NK-92 treated with Interleukin-12 subunit alpha and Interleukin-12 subunit beta, amount 100 ng/mL, for 24 hours (cell line): Measurements from ENCODE around the gene FAM234A.
"Not testable (repeated sequence)": the region's sequence is repeated elsewhere in the genome, so short reads cannot be mapped to it uniquely, and the experiment has no call there.

ENCODE experiments used
- DNase-seq: peaks from one replicate; lab custom pipeline; 2025; lab: John Stamatoyannopoulos, UW

Gene FAM234A

DNA sequence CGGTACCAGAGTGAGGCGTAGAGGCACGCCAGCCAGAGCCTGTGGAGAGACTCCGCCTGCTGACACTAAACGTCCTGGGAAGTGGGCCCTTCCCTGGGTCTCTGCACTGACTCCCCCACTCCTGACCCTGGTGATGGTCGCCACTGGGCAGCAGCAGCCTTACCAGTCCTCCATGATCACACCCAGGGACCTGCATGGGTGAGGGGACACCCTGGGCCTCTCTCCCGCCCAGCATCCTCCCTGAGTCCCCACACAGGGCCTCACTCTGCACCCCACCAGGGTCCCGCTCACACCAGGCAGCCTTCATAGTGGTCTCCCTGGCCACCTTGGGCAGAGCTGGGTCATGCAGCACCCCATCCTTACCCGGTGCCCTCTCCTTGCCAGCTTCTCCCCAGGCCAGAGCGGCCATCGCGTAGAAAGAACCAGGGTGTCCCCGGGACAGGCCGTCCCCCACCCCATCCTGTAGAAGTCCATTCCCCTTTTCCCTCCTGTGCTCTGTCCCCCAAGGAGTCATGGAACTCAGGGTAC is 30.4 kb downstream of the FAM234A start:
- no peak for DNase-seq

DNA sequence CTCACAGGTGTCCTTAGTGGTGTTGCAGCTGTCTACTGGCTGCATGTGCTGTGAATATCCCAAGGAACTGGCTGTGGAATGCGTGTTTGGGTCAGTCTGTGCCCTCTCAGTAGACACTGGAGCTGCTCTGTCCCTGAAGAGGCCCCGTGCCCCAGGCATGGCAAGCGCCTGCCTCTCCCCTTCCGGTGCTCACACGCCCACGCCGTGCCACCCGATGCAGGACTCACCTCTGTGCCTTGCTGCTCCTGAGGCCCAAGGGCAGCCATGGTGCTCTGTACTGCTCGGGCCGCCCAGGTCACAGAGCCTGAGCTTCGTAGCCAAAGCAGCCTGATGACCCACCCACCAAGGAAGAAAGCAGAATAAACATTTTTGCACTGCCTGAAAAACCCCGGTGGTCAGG is 31.1 kb downstream of the FAM234A start:
- no peak for DNase-seq

DNA sequence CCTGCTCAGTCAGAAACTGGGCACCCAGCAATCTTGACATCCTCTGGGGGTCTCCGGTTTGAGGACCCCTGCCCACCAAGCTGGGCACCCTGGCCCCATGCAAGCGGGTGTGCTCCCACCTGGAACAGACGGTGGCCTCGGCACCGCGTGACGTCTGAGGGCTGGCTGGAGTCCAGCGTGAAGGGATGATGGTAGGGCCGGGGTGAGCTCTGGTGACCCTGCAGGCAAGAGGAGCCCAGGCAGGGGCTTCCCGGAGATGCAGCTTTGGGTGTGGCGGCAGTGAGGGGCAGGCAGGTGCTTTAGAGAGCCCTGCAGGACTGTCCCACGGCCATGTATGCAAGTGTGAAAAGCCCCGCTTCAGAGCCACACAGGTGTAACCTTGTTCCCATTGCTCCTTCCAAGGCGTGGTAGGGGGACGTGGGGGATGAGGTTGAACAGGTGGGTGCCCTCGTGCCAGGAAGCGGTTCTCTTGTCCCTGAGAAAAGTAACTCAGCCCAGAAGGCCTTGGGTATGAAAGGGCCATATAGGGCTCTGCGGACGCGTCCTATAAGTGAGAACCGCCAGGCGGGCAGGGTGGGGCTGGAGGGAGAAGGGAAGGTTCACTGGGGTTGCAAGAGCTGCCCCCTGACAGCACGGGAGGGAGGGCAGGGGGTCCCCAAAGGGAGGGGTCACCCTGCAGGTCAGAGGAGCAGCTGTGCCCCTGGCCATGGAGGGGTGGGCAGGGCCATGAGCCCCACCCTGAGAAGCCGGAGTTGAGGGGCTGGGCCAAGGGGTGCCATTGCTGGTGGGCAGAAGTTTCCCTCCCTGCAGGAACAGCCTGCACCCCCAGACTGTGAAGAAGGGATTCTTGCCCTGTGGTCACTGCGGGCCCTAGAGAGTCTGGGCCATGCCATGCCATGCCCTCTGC is 31.9 kb downstream of the FAM234A start:
- DNase-seq, result no peak

DNA sequence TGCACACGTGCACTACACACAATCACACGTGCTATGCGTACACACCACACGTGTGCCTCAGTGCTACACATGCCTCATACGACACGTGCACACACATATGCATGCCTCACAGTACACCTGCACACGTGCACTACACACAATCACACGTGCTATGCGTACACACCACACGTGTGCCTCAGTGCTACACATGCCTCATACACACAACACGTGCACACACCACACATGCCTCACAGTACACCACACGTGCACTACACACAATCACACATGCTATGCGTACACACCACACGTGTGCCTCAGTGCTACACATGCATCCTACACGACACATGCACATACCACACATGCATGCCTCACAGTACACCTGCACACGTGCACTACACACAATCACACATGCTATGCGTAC is 32.9 kb downstream of the FAM234A start:
- not testable (repeated sequence) for DNase-seq

DNA sequence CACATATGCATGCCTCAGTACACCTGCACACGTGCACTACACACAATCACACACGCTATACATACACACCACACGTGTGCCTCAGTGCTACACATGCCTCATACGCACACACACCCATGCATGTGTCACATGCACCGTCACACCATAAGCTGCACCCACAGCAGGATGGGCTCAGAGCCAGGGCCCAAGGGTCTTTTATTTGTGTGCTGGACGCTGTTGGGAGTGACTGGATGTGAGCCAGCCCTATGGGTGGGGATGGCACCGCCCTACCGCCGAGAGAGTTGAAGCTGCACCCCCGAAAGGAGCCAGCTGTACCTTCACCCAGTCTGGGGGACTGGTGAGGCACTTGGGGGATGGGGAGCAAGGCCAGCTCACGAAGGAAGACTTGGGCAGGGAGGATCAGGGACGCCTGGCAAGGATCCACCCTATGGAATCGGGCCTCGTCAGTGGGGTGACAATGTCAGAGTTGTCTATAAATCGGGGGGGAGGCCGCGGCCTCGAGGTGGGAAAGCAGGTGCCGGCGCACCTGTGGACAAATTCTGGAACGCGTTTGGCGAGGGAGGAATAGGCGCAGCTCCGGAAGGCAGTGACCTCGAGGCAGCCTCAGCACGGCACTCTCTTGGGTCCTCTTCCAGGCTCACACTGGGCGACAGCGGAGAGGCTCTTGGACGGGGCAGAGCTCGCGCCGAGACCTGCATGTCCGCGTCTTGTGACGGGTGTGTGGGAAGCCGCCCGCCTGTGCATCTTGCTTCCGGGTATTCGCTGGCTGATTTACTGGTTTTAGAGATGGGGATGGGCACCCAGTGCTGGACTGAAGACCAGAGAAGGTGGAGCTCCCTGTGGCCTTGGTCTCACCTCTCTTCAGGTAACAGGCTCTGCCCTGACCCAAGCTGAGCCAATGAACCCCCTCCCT is 33.8 kb downstream of the FAM234A start:
- no peak for DNase-seq

DNA sequence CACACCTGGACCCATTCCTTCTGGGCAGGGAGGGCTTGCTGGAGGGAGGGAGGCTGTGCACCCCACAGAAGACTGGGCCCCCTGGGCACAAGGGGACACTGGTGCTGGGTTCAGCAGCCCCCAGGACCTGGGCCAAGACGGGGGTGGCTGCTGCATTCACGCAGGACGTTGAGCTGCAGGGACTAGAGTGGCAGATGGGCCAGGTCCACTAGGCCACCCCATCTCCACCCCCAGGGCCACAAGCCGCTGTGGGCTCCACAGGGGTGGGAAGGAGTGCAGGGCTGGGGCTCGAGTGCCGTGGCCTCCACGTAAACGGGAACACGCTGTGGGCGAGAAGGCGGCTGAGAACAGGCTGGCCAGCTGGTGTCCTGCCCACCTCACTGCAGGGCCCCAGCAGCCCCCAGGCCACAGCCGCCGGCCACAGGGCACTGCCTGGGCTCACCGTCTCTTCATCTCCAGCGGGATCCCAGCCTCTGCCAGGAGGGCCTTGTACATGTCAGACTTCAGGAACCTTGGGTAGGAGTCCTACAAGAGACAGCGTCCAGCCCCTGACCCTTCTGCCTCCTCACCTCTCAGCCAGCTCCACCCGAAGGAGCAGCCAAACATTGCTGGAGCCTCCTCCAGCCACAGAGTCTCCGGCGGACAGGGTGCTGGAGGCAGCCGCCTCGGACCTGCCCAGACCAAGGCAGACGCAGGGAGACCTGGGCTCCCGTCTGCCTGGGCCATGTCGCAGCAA is 34.6 kb downstream of the FAM234A start:
- no peak for DNase-seq

DNA sequence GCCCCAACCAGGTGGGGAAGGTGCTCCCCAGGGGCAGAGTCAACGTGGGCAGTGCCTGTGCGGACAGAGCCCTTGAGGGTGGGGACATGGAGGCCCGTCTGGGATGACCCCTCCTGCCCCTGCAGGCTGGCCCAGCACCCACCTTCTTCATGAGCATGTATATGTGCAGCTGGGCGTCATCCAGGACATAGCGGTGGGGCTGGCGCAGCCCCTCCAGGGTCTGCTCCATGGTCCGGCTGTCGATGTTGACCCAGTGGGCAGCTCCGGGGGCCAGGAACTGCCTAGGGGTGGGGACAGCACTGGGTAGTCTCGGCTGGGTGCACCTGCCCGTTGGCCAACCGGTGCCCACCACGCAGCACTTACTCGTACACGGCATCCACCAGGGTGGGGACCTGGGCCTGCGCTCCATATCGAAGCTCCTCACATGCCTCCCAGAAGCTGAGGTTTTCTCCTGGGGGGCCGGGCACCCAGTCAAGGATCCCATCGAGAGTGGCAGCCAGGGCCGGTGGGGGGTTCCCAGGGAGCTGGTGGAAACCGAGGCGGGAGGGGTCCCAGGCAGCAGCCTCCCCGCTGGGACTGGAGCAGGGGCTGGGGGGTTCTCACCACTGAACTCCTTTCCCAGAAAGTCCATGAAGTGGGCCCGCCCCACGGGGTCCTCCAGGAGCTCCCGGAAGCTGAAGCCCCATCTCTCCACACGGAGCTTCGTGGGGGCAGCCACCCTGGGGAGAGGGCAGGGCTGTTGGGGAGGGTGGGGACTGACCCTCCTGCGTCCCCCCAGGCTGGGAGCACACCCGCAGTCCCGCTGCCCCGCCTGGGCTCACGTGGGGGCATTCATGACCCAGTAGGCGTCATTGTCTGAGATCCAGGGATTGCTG is 36.0 kb downstream of the FAM234A start:
- no peak for DNase-seq

- DNase-seq, result no peak
Measured at GRCh38 chr16:272633-273546, 38.3 kb downstream of the FAM234A start.

DNA sequence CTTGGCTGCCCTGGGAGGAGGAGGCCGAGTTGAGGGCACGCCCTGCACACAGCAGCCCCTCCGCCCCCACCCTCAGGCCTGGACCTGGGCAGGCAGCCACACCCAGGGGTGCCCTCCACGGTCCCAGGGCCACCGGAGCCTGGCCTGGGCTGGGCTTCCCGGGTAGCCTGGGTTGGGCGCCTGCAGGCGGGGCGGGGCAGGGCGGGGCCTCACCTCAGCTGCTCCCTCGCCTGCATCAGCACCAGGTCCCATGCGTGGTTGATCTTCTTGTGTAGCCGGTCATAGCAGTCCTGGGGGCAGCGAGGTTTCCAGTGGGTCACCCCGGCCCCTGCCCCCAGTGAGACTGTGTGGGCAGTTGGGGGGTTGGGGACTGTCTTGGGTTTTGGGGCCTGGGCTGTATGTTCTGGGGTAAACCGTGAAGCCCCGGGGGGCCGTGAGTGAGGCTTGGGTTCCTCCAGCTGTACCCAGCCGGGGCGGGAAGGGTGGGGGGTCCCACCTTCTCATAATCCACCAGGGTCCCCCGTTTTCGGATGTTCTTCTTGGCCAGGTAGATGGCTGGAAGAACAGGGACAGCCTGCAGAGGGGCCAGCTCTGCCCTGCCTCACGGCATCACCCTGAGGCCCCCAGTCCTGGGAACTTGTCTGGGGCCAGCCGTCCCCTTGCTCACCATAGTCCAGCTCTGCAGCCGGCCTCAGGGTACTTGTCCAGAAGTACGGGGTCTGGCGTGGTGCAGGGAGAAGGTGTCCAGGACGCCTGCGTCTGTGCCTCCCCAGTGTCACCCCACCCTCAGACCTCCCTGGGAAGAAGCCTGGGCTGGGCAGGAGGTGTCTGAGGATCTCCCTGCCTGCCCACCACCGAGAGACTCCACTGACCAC is 39.2 kb downstream of the FAM234A start:
- no peak for DNase-seq

DNA sequence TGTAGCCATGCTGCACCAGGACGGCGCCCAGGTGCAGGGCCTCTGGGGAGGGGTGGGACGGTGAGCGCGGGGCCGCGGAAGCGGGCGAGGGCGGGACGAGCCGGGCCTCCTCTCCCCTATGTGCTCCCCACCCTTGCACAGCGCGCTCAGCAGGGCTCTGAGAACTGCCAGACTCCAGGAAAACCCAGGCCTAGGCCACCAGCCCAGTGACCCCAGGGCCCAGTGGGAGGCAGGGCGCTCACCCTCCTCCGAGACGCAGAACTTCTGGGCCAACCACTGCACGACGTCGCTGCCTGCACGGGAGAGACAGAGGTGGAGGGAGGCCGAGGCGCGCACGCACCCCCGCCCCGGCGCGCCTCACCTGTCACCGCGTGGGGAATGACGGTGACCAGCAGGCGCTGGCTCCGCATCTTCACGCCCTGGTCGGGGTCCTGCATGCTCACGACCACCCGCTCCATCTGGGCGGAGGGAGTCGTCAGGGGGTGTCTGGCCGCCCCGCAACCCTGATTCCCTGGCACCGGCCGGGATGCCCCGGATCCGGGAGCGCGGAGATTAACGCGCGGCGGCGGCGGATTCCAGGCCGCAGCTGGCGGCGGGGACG is 40.5 kb downstream of the FAM234A start:
- DNase-seq, result no peak

GRCh38 chr16:275786-276232 is 41.2 kb downstream of the FAM234A start, which contains the start of gene RGS11:
RGS11 (minus strand) TSS chr16:275944; CDS start chr16:275911, 33 bp downstream.
- DNase-seq, result no peak

GRCh38 chr16:276426-277077 is 41.9 kb downstream of the FAM234A start:
- DNase-seq, result no peak

GRCh38 chr16:278863-279366 is 44.3 kb downstream of the FAM234A start:
- no peak for DNase-seq

GRCh38 chr16:279531-279930 is 44.9 kb downstream of the FAM234A start:
- no peak for DNase-seq

- no peak for DNase-seq
Measured at GRCh38 chr16:280005-280460, 45.4 kb downstream of the FAM234A start.

DNA sequence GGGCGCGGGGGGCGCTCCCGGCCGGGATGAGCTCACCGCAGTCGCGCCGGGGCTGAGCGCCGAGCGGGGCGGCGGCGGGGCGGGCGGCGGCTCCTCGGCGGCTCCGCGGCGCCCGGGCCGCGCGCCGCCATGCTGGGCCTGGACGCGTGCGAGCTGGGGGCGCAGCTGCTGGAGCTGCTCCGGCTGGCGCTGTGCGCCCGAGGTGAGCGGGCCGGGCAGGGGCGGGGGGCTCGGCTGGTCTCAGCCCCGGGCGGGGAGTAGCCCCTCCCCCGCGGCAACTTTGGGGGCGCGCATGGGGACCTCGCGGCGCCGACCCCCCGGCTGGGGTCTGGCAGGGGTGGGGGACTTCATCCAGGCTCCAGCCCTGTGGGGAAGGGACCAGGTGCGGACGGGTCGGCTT is 45.9 kb downstream of the FAM234A start, which contains the start of gene ARHGDIG:
ARHGDIG (plus strand) TSS at position 40 of the 400 bp plus-strand sequence; CDS start at position 130, 90 bp downstream.
- no peak for DNase-seq

DNA sequence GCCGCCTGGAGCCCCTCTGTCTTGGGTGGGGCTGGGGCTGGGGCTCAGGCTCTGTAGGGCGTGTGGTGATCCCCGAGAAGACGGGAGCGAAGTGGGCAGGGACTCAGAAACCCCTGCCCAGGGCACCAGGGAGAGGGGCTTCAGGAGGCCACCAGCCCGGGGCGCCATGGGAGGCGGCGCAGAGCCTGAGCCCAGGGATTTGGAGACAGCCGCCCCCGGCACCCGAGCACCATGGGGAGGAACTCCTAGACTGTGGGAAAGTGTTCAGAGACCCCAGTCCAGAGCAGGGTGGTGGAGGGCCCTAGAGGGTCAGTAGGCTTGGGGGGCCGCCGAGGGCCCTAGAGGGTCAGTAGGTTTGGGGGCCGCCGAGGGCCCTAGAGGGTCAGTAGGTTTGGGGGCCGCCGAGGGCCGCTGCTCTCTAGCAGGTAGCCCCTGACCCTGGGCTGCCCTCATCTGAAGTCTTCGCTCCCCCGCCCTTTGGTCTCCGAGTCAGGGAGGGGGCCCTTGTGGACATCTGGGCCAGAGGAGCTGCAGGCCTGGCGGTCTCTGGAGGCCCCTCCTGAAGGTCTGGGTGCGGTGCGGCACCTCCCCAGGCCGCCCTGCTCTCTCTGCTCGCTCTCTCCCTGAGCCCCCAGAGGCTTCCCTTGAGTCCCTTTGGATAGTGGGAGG is 46.5 kb downstream of the FAM234A start:
- no peak for DNase-seq
